K562 (cell line): ENCODE data around the gene PVALEF. TPM values are rescaled to one million over a fixed set of nuclear protein-coding genes. Genes with fewer than 3 reads are reported as not detected.

Experiments
- ATAC-seq: fragments of 200-7000 bp; cut with Tn5 transposase; 3 replicates; pipeline ENCODE4 v1.9.1; 2020; ENCODE audit warnings: moderate library complexity
- BruUV-seq: library from RNA; stranded (reverse); fragments of 400-500 nt; replicated peaks from 2 replicates; lab custom pipeline; 2021; lab: Mats Ljungman, UMichigan
- CTCF ChIA-PET: fragments of 300-600 bp; formaldehyde crosslinking; extraction: SDS; loops from one replicate; lab custom pipeline; 2021; ENCODE audit warnings: low intra/inter-chr PET ratio; lab: Yijun Ruan, JAX
- POLR2A ChIA-PET: fragments of 300-600, 350-650 bp; sonication (Branson Sonifier 250); formaldehyde crosslinking; extraction: SDS; loops from one replicate; lab custom pipeline; 2021; ENCODE audit warnings: antibody characterized with exemption, inconsistent platforms; lab: Yijun Ruan, JAX
- DNase-seq, 4 experiments: peaks; one replicate each; pipeline versions ENCODE4 v3.0.0 to v3.0.0-alpha.2; 2011 to 2018; ENCODE audit warnings: low spot score in 3 of 4, mixed read lengths in 3 of 4; ENCODE audit errors: extremely low read depth in 1 of 4
- FAIRE-seq: peaks from 2 replicates; lab custom pipeline; 2011; peaks lifted over from hg19 to GRCh38; lab: Jason Lieb, UNC
- H2AFZ ChIP-seq: 2 replicates; pipeline ENCODE4 v1.6.0; 2011; ENCODE audit warnings: low read depth, low read length, control low read depth, inconsistent platforms
- H3K27ac ChIP-seq: fragments of 200-600 bp; 3 replicates; pipeline ENCODE4 v1.8.0; 2011; ENCODE audit warnings: low read depth, mild to moderate bottlenecking, control low read depth, inconsistent platforms, low read length, moderate library complexity, mixed read lengths; ENCODE audit errors: extremely low read depth
- H3K27me3 ChIP-seq, 2 experiments: fragments of 300-600 bp in 1 of 2; 2 replicates in 1 of 2; 3 replicates in 1 of 2; pipeline versions ENCODE4 v1.6.0 to v1.8.0; 2011; ENCODE audit warnings: inconsistent platforms in 2 of 2, low read length in 2 of 2, mild to moderate bottlenecking in 1 of 2, mixed read lengths in 1 of 2, moderate library complexity in 1 of 2; ENCODE audit not compliant: control insufficient read depth in 2 of 2, insufficient read depth in 2 of 2
- H3K36me3 ChIP-seq: fragments of 300-600 bp; 3 replicates; pipeline ENCODE4 v1.8.0; 2011; ENCODE audit warnings: mild to moderate bottlenecking, low read length, inconsistent platforms; ENCODE audit not compliant: control insufficient read depth, insufficient read depth
- H3K4me1 ChIP-seq, 2 experiments: fragments of 200-600 bp in 1 of 2; replicated peaks in 1 of 2; 2 replicates in 1 of 2; 3 replicates in 1 of 2; pipeline versions ENCODE4 v1.5.1 to v1.8.0; 2011; ENCODE audit warnings: inconsistent platforms in 2 of 2, low read length in 2 of 2, mild to moderate bottlenecking in 1 of 2, mixed read lengths in 1 of 2, moderate library complexity in 1 of 2; ENCODE audit not compliant: control insufficient read depth in 2 of 2, insufficient read depth in 2 of 2
- H3K4me2 ChIP-seq: 2 replicates; pipeline ENCODE4 v1.6.1; 2011; ENCODE audit warnings: low read length, control low read depth, inconsistent platforms, mixed read lengths; ENCODE audit not compliant: insufficient read depth
- H3K4me3 ChIP-seq: fragments of 200-600 bp; sonication (generic), shearing (Covaris generic); 2 replicates; pipeline ENCODE4 v1.5.1; 2016; ENCODE audit warnings: control low read depth, inconsistent platforms
- H3K79me2 ChIP-seq: fragments of 200-600 bp; 3 replicates; pipeline ENCODE4 v1.8.0; 2011; ENCODE audit warnings: low read length, inconsistent platforms; ENCODE audit not compliant: control insufficient read depth, insufficient read depth
- H3K9ac ChIP-seq, 2 experiments: 2 replicates each; pipeline versions ENCODE4 v1.6.0 to v1.6.1; 2011; ENCODE audit warnings: low read depth in 2 of 2, low read length in 2 of 2, control low read depth in 1 of 2, inconsistent platforms in 1 of 2, mild to moderate bottlenecking in 1 of 2, mixed read lengths in 1 of 2; ENCODE audit not compliant: insufficient read depth in 1 of 2
- H3K9me1 ChIP-seq: one replicate; pipeline ENCODE4 v1.6.0; 2011; ENCODE audit warnings: inconsistent platforms, mild to moderate bottlenecking, low read length, moderate library complexity; ENCODE audit not compliant: control insufficient read depth, insufficient read depth
- H3K9me3 ChIP-seq: replicated peaks from 2 replicates; pipeline ENCODE4 v1.5.1; 2011; ENCODE audit warnings: low read depth, low read length, inconsistent platforms; ENCODE audit not compliant: control insufficient read depth, insufficient read depth
- H4K20me1 ChIP-seq: replicated peaks from 2 replicates; pipeline ENCODE4 v1.6.1; 2011; ENCODE audit warnings: low read length, inconsistent platforms, mixed read lengths; ENCODE audit not compliant: control insufficient read depth, insufficient read depth
- MAX ChIP-seq: sonication (generic); formaldehyde crosslinking; IDR thresholded peaks from 2 replicates; pipeline ENCODE4 v1.9.0; 2022; ENCODE audit warnings: mild to moderate bottlenecking, missing genetic modification reagents
- NRF1 ChIP-seq, 2 experiments: fragments of 450-650 bp; IDR thresholded peaks in 1 of 2; conservative IDR thresholded peaks in 1 of 2; 2 replicates each; pipeline ENCODE4 v1.6.1; 2014; ENCODE audit warnings: mild to moderate bottlenecking in 2 of 2
- ZFP36 ChIP-seq: fragments of 150-350 bp; IDR thresholded peaks from 2 replicates; pipeline ENCODE4 v1.6.1; 2018; ENCODE audit warnings: low read length, low read depth; ENCODE audit not compliant: partially characterized antibody
- ZNF146 ChIP-seq: IDR thresholded peaks from one replicate; pipeline ENCODE4 v1.6.1; 2018; ENCODE audit warnings: missing compliant biosample characterization; ENCODE audit not compliant: unreplicated experiment
- WGBS: fragments of 100-300 bp; shearing (Covaris generic); methylation state at CpG from one replicate; pipeline ENCODE4 v1.1.6; 2016; ENCODE audit warnings: low coverage, mixed read lengths; ENCODE audit not compliant: insufficient coverage; ENCODE audit errors: missing lambda C conversion rate; 5-methylcytosine and 5-hydroxymethylcytosine counted together
- in situ Hi-C: fragments of 300-500 bp; cut with MboI; formaldehyde crosslinking; loops from 4 replicates; pipeline ENCODE4 v1.15.0; 2018; ENCODE audit warnings: inconsistent platforms, mixed read lengths
- intact Hi-C: fragments of 100-400 bp; cut with micrococcal nuclease; formaldehyde crosslinking; loops from 2 replicates; pipeline ENCODE4 v1.14.2; 2022
- polyA plus RNA-seq, 8 experiments: library from polyadenylated mRNA; depleted of rRNA in 4 of 8; stranded (reverse) in 5 of 8; unstranded in 3 of 8; fragments of >200 nt; fragmentation: Nextera tagmentation in 2 of 8; fragmentation: Illumina TruSeq in 1 of 8; extraction: Ambion mirVana in 2 of 8; extraction: Trizol in 1 of 8; gene quantifications; 2 replicates each; pipeline versions ENCODE4 v1.2.1 to v1.2.3, GENCODE V29; 2011 to 2014; ENCODE audit warnings: inconsistent platforms in 1 of 8, missing spikeins in 1 of 8
- total RNA-seq, 7 experiments: library from RNA; depleted of rRNA in 6 of 7; stranded (reverse); fragments of >200 nt in 6 of 7; fragmentation: Illumina TruSeq in 2 of 7; extraction: Trizol in 2 of 7; gene quantifications; 2 replicates each; pipeline versions ENCODE4 v1.2.1 to v1.2.3, GENCODE V29; 2011 to 2021; ENCODE audit warnings: low replicate concordance in 1 of 7

Gene PVALEF
- total and polyA plus RNA-seq, 9 of the 15 experiments (the other 6 are each of a cell fraction or from before 2014, with no cell fraction given), result not detected

- Histone ChIP-seq H3K27me3 (peaks cover 0 to 10% of the 10 kb centered on the region in 2 experiments; a peak in 3 of 5 replicates), H3K4me1 (peaks cover 6 to 62% of the 10 kb centered on the region in 2 experiments; a peak in 4 of 5 replicates), H3K36me3 (no peaks in the 10 kb centered on the region), H3K27ac (no peak overlapping the region), H3K4me3 (no peak overlapping the region), H3K9me1 (no peaks in the 10 kb centered on the region), H3K9ac (peak overlapping the region in 1 of 2 experiments; percentile 76; a peak in 2 of 4 replicates), H3K4me2 (no peak overlapping the region), H3K79me2 (no peaks in the 10 kb centered on the region), H2AFZ (no peak overlapping the region), H4K20me1 (peaks cover 6% of the 10 kb centered on the region), H3K9me3 (peaks cover 2% of the 10 kb centered on the region; the same call in 1 of the 2 replicates)
- TF ChIP-seq ZFP36 (peak; percentile 80), ZNF146 (CRISPR knock-in tag) (no peak), NRF1 (conservative IDR thresholded peaks at IDR 0.05 in 1 of 2, IDR thresholded peaks at IDR 0.05 in 1 of 2) (no peak), MAX (CRISPR knock-in tag) (0 out of 2 replicates have a peak, but pooled peaks have one; percentile 8)
- intact Hi-C loops (no loop called here), in situ Hi-C loops (loop anchor here (25.0 kb wide), 1 partner anchor 102 kb away; the partner anchor contains the start of genes NDUFAF8 and TEPSIN)
- BruUV-seq, result no TSS peak
- ATAC-seq (no peak), FAIRE-seq (no peak), DNase-seq (no peak)
- POLR2A ChIA-PET, result interaction anchor here (0.8 kb wide), 1 partner anchor 14 kb away, joined by 5 read pairs; no protein-coding TSS in a partner anchor
- 9% methylated on average over 28 of the region's 28 CpGs for WGBS
- CTCF ChIA-PET, result no interaction called here
Observed at GRCh38 chr17:81135505-81136278, 29.6 kb upstream of the PVALEF start.
